Testis (tissue), 3 donors: Measurements from ENCODE around the gene UFC1. TPM values are rescaled to one million over a fixed set of nuclear protein-coding genes. Genes with fewer than 3 reads are reported as not detected.

Experiments
- DNase-seq: peaks from one replicate; pipeline ENCODE4 v3.0.0-alpha.2; 2019
- H3K27ac ChIP-seq, 2 donors: fragments of 200-600 bp; sonication (generic); one replicate each; pipeline ENCODE4 v1.5.1; 2019
- H3K27me3 ChIP-seq: fragments of 200-600 bp; sonication (generic); one replicate; pipeline ENCODE4 v1.5.1; 2019
- H3K36me3 ChIP-seq: fragments of 200-600 bp; sonication (generic); one replicate; pipeline ENCODE4 v1.5.1; 2017; ENCODE audit warnings: low read depth; ENCODE audit errors: missing control alignments
- H3K4me1 ChIP-seq: fragments of 200-600 bp; sonication (generic); one replicate; pipeline ENCODE4 v1.5.1; 2019
- H3K4me3 ChIP-seq, 2 donors: fragments of 200-600 bp; sonication (generic); one replicate each; pipeline ENCODE4 v1.5.1; 2017 to 2019
- H3K9me3 ChIP-seq: fragments of 200-600 bp; sonication (generic); one replicate; pipeline ENCODE4 v1.5.1; 2017
- CTCF ChIP-seq, 3 experiments: fragments of 450-650 bp in 2 of 3; fragments of 200-600 bp in 1 of 3; sonication (generic) in 1 of 3; IDR thresholded peaks; one replicate each; pipeline ENCODE4 v1.5.1; 2016 to 2019; ENCODE audit warnings: antibody characterized with exemption in 3 of 3, mild to moderate bottlenecking in 2 of 3, moderate library complexity in 1 of 3
- POLR2A ChIP-seq: fragments of 450-650 bp; IDR thresholded peaks from one replicate; pipeline ENCODE4 v1.6.1; 2017; ENCODE audit warnings: antibody characterized with exemption, mild to moderate bottlenecking, moderate library complexity
- WGBS, 2 donors: methylation state at CpG; one replicate each; pipeline ENCODE4 v1.1.5; 2018; 5-methylcytosine and 5-hydroxymethylcytosine counted together
- intact Hi-C: fragments of 100-400 bp; cut with DNase I; formaldehyde crosslinking; loops from one replicate; pipeline ENCODE4 v1.15.1; 2023; ENCODE audit warnings: low total_unique reads
- polyA plus RNA-seq: library from polyadenylated mRNA; stranded (reverse); fragments of 350-450 nt; fragmentation: Illumina TruSeq; extraction: RNeasy Lipid Tissue Mini Kit (QIAGEN cat#74804); gene quantifications from one replicate; pipeline ENCODE4 v1.2.3, GENCODE V29; 2014; ENCODE audit warnings: low read depth, low replicate concordance; ENCODE audit not compliant: insufficient read depth
- total RNA-seq, 2 donors: library from RNA; depleted of rRNA; stranded (reverse); fragments of >200 nt; gene quantifications; one replicate each; pipeline ENCODE4 v1.2.3, GENCODE V29; 2016

UFC1 gene
- total and polyA plus RNA-seq, 3 donors from 2014 or later = 36.9 to 129 (median 68.3) TPM

- WGBS, 2 donors = 0 to 1% methylated on average over 31 to 51 of the region's 68 CpGs
- no peaks in the 10 kb centered on the region for H3K9me3 ChIP-seq
- peak within 1 kb of the TSS; percentile 88 to 98 for H3K27ac ChIP-seq
- intact Hi-C loops = no loop called here
- TF ChIP-seq CTCF (IDR thresholded peaks at IDR 0.05) (no peak), POLR2A (no peak)
- DNase-seq = peak; percentile 96
- no peaks in the 10 kb centered on the region for H3K27me3 ChIP-seq
- no peaks in the 10 kb centered on the region for H3K36me3 ChIP-seq
- peak within 1 kb of the TSS; percentile 85 to 89 for H3K4me3 ChIP-seq
- peaks cover 20% of the 10 kb centered on the region for H3K4me1 ChIP-seq
Measured at GRCh38 chr1:161132410-161133219, 21.2 kb upstream of the UFC1 start, which contains the start of gene DEDD. DEDD (minus strand) TSS chr1:161132667; CDS start chr1:161124462, 8,205 bp downstream.

GRCh38 chr1:161133220-161133740, 20.5 kb upstream of the UFC1 start:
- intact Hi-C loops = no loop called here
- no peak for DNase-seq
- Histone ChIP-seq H3K27ac (peak overlapping the region; percentile 88 to 98), H3K36me3 (no peaks in the 10 kb centered on the region), H3K4me1 (peaks cover 24% of the 10 kb centered on the region), H3K9me3 (no peaks in the 10 kb centered on the region), H3K27me3 (no peaks in the 10 kb centered on the region), H3K4me3 (peak overlapping the region; percentile 85 to 89)
- 3 to 4% methylated on average over 11 of the region's 11 CpGs for WGBS, 2 donors
- TF ChIP-seq CTCF (IDR thresholded peaks at IDR 0.05) (no peak), POLR2A (no peak)

GRCh38 chr1:161137881-161138280, 15.9 kb upstream of the UFC1 start:
- Histone ChIP-seq H3K36me3 (no peaks in the 10 kb centered on the region), H3K27me3 (no peaks in the 10 kb centered on the region), H3K4me3 (no peak overlapping the region), H3K27ac (peak overlapping the region in 1 of 2 donors; percentile 28), H3K4me1 (peaks cover 20% of the 10 kb centered on the region), H3K9me3 (no peaks in the 10 kb centered on the region)
- TF ChIP-seq CTCF (IDR thresholded peaks at IDR 0.05) (no peak), POLR2A (no peak)
- intact Hi-C loops = no loop called here
- 57 to 65% methylated on average over 3 of the region's 3 CpGs for WGBS, 2 donors
- DNase-seq = no peak

GRCh38 chr1:161138431-161138830, 15.3 kb upstream of the UFC1 start:
- intact Hi-C loops = no loop called here
- Histone ChIP-seq H3K36me3 (no peaks in the 10 kb centered on the region), H3K4me1 (peaks cover 20% of the 10 kb centered on the region), H3K4me3 (no peak overlapping the region), H3K27ac (peak overlapping the region in 1 of 2 donors; percentile 28), H3K9me3 (no peaks in the 10 kb centered on the region), H3K27me3 (no peaks in the 10 kb centered on the region)
- TF ChIP-seq CTCF (IDR thresholded peaks at IDR 0.05) (no peak), POLR2A (no peak)
- DNase-seq = no peak
- WGBS, 2 donors = 61 to 72% methylated on average over 1 of the region's 1 CpG
